GM12878 (cell line): ENCODE data around the gene GABRB1. TPM values are rescaled to one million over a fixed set of nuclear protein-coding genes. Genes with fewer than 3 reads are reported as not detected.

Experiments
- ATAC-seq: fragments of 200-7000 bp; cut with Tn5 transposase; 3 replicates; pipeline ENCODE4 v1.9.1; 2020; ENCODE audit warnings: mild to moderate bottlenecking, moderate library complexity
- BruUV-seq: library from RNA; stranded (reverse); fragments of 400-500 nt; replicated peaks from 2 replicates; lab custom pipeline; 2021; lab: Mats Ljungman, UMichigan
- CTCF ChIA-PET: fragments of 300-600 bp; sonication (Branson Sonifier 250); formaldehyde crosslinking; extraction: SDS; loops from one replicate; lab custom pipeline; 2021; ENCODE audit warnings: inconsistent platforms; lab: Yijun Ruan, JAX
- POLR2A ChIA-PET: fragments of 350-600 bp; formaldehyde crosslinking; extraction: SDS; loops from one replicate; lab custom pipeline; 2021; ENCODE audit warnings: inconsistent platforms; lab: Charles Lee
- RAD21 ChIA-PET: fragments of 300-600 bp; sonication (Branson Sonifier 250); formaldehyde crosslinking; loops from one replicate; lab custom pipeline; 2023; ENCODE audit warnings: antibody characterized with exemption; ENCODE audit not compliant: unreplicated experiment; lab: Charles Lee
- SMC1A ChIA-PET: fragments of 300-600 bp; sonication (Branson Sonifier 250); formaldehyde crosslinking; loops from one replicate; lab custom pipeline; 2023; ENCODE audit not compliant: unreplicated experiment, uncharacterized antibody; lab: Charles Lee
- DNase-seq: peaks from one replicate; pipeline ENCODE4 v3.0.0-alpha.2; 2011; ENCODE audit warnings: low read depth, low spot score
- FAIRE-seq: peaks from 3 replicates; lab custom pipeline; 2011; peaks lifted over from hg19 to GRCh38; lab: Jason Lieb, UNC
- H2AFZ ChIP-seq: 2 replicates; pipeline ENCODE4 v1.6.0; 2011; ENCODE audit warnings: low read depth, low read length, control low read depth; ENCODE audit not compliant: control insufficient read depth
- H3K27ac ChIP-seq: 2 replicates; pipeline ENCODE4 v1.5.1; 2011; ENCODE audit warnings: control low read depth; ENCODE audit not compliant: control insufficient read depth, insufficient read depth
- H3K27me3 ChIP-seq, 2 experiments: replicated peaks in 1 of 2; 2 replicates each; pipeline versions ENCODE4 v1.6.0 to v1.6.1; 2011; ENCODE audit warnings: low read length in 1 of 2; ENCODE audit not compliant: control insufficient read depth in 2 of 2, insufficient read depth in 2 of 2
- H3K36me3 ChIP-seq, 2 experiments: 2 replicates each; pipeline ENCODE4 v1.5.1; 2011; ENCODE audit warnings: low read length in 1 of 2; ENCODE audit not compliant: control insufficient read depth in 2 of 2, insufficient read depth in 2 of 2
- H3K4me1 ChIP-seq: 2 replicates; pipeline ENCODE4 v1.6.1; 2011; ENCODE audit warnings: mild to moderate bottlenecking, low read length, moderate library complexity, mixed read lengths; ENCODE audit not compliant: control insufficient read depth, insufficient read depth
- H3K4me2 ChIP-seq: 2 replicates; pipeline ENCODE4 v1.6.0; 2011; ENCODE audit warnings: control low read depth; ENCODE audit not compliant: control insufficient read depth, insufficient read depth
- H3K4me3 ChIP-seq: fragments of 200-600 bp; sonication (generic); 2 replicates; pipeline ENCODE4 v1.5.1; 2016
- H3K79me2 ChIP-seq: 2 replicates; pipeline ENCODE4 v1.6.0; 2011; ENCODE audit warnings: low read length; ENCODE audit not compliant: control insufficient read depth, insufficient read depth
- H3K9ac ChIP-seq: 2 replicates; pipeline ENCODE4 v1.8.0; 2011; ENCODE audit warnings: low read length, control low read depth, mixed read lengths; ENCODE audit not compliant: control insufficient read depth, insufficient read depth
- H3K9me3 ChIP-seq: replicated peaks from 3 replicates; pipeline ENCODE4 v1.5.1; 2011; ENCODE audit warnings: mild to moderate bottlenecking, low read length; ENCODE audit not compliant: control insufficient read depth, insufficient read depth
- H4K20me1 ChIP-seq: 2 replicates; pipeline ENCODE4 v1.6.0; 2011; ENCODE audit not compliant: control insufficient read depth, insufficient read depth
- BCL11A ChIP-seq: IDR thresholded peaks from 2 replicates; pipeline ENCODE4 v1.6.1; 2011; ENCODE audit warnings: low read depth, low read length
- CHD2 ChIP-seq: IDR thresholded peaks from 2 replicates; pipeline ENCODE4 v1.6.1; 2011; ENCODE audit warnings: low read depth, low read length, improper control_type of control experiment, borderline replicate concordance
- WGBS: methylation state at CpG from one replicate; pipeline ENCODE4 v1.1.6; 2016; ENCODE audit warnings: low lambda C conversion rate; ENCODE audit not compliant: insufficient replicate concordance, insufficient coverage; ENCODE audit errors: missing lambda C conversion rate; 5-methylcytosine and 5-hydroxymethylcytosine counted together
- in situ Hi-C: fragments of 300-500 bp; cut with MboI; formaldehyde crosslinking; loops from 9 replicates; pipeline ENCODE4 v1.14.3; 2018; ENCODE audit warnings: mixed read lengths
- intact Hi-C: fragments of 100-400 bp; cut with micrococcal nuclease; formaldehyde crosslinking; loops from one replicate; pipeline ENCODE4 v1.14.2; 2022; ENCODE audit not compliant: unreplicated experiment
- polyA plus RNA-seq, 11 experiments: library from polyadenylated mRNA; depleted of rRNA in 4 of 11; unstranded in 6 of 11; stranded (reverse) in 5 of 11; fragments of >200 nt; fragmentation: Nextera tagmentation in 4 of 11; fragmentation: Illumina TruSeq in 1 of 11; extraction: Ambion mirVana in 4 of 11; extraction: Trizol in 1 of 11; gene quantifications; 1 replicate in 1 of 11; 2 replicates in 10 of 11; pipeline versions ENCODE4 v1.2.1 to v1.2.3, GENCODE V29; 2011 to 2016; ENCODE audit warnings: inconsistent platforms in 2 of 11, missing spikeins in 2 of 11, low read depth in 1 of 11
- total RNA-seq, 4 experiments: library from RNA; depleted of rRNA in 3 of 4; stranded (reverse); fragments of >200 nt in 3 of 4; fragmentation: Illumina TruSeq in 1 of 4; extraction: Trizol in 1 of 4; gene quantifications; 2 replicates each; pipeline versions ENCODE4 v1.2.1 to v1.2.3, GENCODE V29; 2013 to 2021
- TF ChIP-seq, protein P1 (sequence below): fragments of 450-650 bp; formaldehyde crosslinking; IDR thresholded peaks from 2 replicates; pipeline ENCODE4 v1.4.0; 2020; ENCODE audit warnings: mild to moderate bottlenecking, moderate library complexity
- TF ChIP-seq, protein P2 (sequence below): fragments of 450-650 bp; IDR thresholded peaks from 2 replicates; pipeline ENCODE4 v1.6.1; 2018; ENCODE audit warnings: borderline replicate concordance, mild to moderate bottlenecking; ENCODE audit not compliant: partially characterized antibody

Gene GABRB1
- total and polyA plus RNA-seq, 10 of the 15 experiments (the other 5 are each of a cell fraction or from before 2014, with no cell fraction given) = 0.13 to 0.92 TPM; not detected in 8

DNA sequence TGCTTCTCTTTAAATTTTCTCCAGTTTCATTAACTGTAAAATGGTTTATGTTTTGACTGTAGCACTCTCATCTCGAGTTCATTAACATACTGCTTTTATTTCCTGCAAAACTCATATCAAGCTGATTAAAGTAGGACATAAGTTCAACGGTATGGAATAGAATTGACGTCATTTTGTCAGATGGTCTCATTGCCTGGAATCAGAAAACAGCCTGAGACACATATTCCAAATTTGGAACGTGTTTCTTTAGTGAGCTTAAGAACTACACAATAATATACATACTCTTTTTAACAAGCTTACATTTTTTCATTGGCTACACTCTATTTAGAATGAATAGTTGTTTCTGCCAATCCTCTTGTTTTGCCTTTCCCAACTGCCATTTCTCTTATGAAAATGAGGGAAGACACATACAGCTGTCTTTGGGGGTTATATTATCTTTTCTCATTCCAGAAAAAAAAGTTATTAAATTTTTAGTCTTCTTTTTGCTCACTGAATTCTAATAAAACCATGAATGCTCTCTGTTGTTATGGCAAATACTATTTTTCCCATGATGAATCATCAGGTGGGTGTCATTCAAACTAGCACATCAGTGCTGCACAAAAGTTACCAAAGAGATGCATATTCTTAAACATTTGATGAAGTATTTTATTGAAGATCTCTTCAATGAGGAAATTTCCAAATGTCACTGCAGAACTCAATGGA lies 162.8 kb downstream of the GABRB1 start:
- 19% methylated on average over 4 of the region's 4 CpGs for WGBS
- RAD21 ChIA-PET = no interaction called here
- Histone ChIP-seq H3K27me3 (peaks cover 0 to 2% of the 10 kb centered on the region in 2 experiments; a peak in 1 of 4 replicates), H3K9ac (no peak overlapping the region), H3K4me2 (no peak overlapping the region), H3K9me3 (no peaks in the 10 kb centered on the region), H3K4me3 (no peak overlapping the region), H3K79me2 (no peaks in the 10 kb centered on the region), H3K36me3 (no peaks in the 10 kb centered on the region), H2AFZ (no peak overlapping the region), H3K27ac (no peak overlapping the region), H4K20me1 (no peaks in the 10 kb centered on the region), H3K4me1 (no peaks in the 10 kb centered on the region)
- intact Hi-C loops (no loop called here), in situ Hi-C loops (no loop called here)
- TF ChIP-seq, protein P1, sequence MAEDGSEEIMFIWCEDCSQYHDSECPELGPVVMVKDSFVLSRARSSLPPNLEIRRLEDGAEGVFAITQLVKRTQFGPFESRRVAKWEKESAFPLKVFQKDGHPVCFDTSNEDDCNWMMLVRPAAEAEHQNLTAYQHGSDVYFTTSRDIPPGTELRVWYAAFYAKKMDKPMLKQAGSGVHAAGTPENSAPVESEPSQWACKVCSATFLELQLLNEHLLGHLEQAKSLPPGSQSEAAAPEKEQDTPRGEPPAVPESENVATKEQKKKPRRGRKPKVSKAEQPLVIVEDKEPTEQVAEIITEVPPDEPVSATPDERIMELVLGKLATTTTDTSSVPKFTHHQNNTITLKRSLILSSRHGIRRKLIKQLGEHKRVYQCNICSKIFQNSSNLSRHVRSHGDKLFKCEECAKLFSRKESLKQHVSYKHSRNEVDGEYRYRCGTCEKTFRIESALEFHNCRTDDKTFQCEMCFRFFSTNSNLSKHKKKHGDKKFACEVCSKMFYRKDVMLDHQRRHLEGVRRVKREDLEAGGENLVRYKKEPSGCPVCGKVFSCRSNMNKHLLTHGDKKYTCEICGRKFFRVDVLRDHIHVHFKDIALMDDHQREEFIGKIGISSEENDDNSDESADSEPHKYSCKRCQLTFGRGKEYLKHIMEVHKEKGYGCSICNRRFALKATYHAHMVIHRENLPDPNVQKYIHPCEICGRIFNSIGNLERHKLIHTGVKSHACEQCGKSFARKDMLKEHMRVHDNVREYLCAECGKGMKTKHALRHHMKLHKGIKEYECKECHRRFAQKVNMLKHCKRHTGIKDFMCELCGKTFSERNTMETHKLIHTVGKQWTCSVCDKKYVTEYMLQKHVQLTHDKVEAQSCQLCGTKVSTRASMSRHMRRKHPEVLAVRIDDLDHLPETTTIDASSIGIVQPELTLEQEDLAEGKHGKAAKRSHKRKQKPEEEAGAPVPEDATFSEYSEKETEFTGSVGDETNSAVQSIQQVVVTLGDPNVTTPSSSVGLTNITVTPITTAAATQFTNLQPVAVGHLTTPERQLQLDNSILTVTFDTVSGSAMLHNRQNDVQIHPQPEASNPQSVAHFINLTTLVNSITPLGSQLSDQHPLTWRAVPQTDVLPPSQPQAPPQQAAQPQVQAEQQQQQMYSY = no peak
- TF ChIP-seq CHD2 = no peak
- no peak for TF ChIP-seq BCL11A
- TF ChIP-seq, protein P2, sequence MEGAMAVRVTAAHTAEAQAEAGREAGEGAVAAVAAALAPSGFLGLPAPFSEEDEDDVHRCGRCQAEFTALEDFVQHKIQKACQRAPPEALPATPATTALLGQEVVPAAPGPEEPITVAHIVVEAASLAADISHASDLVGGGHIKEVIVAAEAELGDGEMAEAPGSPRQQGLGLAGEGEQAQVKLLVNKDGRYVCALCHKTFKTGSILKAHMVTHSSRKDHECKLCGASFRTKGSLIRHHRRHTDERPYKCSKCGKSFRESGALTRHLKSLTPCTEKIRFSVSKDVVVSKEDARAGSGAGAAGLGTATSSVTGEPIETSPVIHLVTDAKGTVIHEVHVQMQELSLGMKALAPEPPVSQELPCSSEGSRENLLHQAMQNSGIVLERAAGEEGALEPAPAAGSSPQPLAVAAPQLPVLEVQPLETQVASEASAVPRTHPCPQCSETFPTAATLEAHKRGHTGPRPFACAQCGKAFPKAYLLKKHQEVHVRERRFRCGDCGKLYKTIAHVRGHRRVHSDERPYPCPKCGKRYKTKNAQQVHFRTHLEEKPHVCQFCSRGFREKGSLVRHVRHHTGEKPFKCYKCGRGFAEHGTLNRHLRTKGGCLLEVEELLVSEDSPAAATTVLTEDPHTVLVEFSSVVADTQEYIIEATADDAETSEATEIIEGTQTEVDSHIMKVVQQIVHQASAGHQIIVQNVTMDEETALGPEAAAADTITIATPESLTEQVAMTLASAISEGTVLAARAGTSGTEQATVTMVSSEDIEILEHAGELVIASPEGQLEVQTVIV = no peak
- FAIRE-seq = peak; percentile 27
- DNase-seq = no peak
- no TSS peak for BruUV-seq
- CTCF ChIA-PET = no interaction called here
- POLR2A ChIA-PET = no interaction called here
- no peak for ATAC-seq
- SMC1A ChIA-PET = no interaction called here
